ENCODE results near the gene SBK1. TPM values are rescaled to one million over a fixed set of nuclear protein-coding genes. Genes with fewer than 3 reads are reported as not detected.
A peak's percentile ranks its signal among the peaks of the same experiment; 100 is the strongest.

The SBK1 gene
- total and polyA plus RNA-seq, 2 donors, result 2.0 to 5.2 TPM

DNA sequence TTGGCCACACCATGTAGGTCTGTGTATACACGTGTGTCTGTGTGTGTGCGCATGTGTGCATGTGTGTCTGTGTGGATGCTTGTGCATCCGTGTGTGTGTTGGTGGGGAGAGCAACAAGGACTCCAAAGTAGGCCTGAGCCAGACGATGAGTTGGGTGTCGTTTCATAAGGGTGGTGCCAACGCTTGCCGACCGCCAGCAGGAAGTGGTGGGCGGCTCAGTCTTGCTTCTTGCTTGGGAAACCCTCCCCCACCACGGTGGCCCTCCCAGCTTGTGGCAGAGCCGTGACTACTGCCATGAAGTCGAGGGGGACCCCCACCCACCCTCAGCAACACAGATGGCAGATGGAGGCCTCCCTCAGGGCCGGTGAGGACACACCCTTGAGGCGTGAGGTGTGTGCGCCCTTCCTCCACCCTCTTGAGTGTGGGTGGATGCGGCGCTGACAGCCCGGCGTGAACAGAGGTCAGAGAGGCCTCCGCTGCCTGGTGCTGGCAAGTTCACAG is 17.5 kb downstream of the SBK1 start:
- Histone ChIP-seq H3K27ac (ENCODE audit: low read depth in 1 of 2, low read length in 1 of 2) (peak overlapping the region; percentile 88 to 98), H3K27me3 (ENCODE audit: control insufficient read depth in 2 of 2, insufficient read depth in 1 of 2, low read length in 1 of 2) (no peaks in the 10 kb centered on the region), H3K36me3 (ENCODE audit: control insufficient read depth in 2 of 2, insufficient read depth in 2 of 2, low read length in 1 of 2) (peaks cover 0 to 4% of the 10 kb centered on the region in 2 donors), H3K4me1 (ENCODE audit: control insufficient read depth in 2 of 2, insufficient read depth in 2 of 2, low read length in 2 of 2) (peaks cover 30 to 50% of the 10 kb centered on the region in 2 donors), H3K4me3 (ENCODE audit: low read length in 2 of 2) (peak overlapping the region; percentile 3 to 23), H3K9me3 (ENCODE audit: control insufficient read depth in 2 of 2, insufficient read depth in 1 of 2, low read length in 1 of 2) (no peaks in the 10 kb centered on the region)
- peak; percentile 67 to 96 (median 81) for DNase-seq (ENCODE audit: low read depth in 6 of 9, low spot score in 9 of 9)
- WGBS, result 21% methylated on average over 20 of the region's 20 CpGs

DNA sequence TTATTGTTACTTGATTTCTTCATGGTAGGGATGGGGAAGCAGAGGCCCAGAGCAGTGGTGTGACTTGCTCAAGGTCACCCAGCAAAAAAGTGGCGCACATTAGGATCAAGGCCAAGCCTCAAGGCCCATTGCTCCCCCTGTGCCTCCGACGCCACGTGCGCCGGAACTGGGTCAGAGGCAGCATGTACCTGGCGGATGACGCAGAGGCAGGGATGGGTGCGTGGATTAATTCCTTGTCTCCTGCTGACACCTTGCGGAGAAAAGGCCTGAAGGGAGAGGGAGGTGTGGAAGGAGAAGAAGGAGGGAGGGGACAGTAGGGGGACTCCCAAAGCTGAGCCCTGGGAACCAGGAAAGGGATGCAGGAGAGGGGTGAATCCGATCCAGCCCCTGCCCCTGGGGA is 18.5 kb downstream of the SBK1 start:
- no peak for DNase-seq (ENCODE audit: low read depth in 6 of 9, low spot score in 9 of 9)

DNA sequence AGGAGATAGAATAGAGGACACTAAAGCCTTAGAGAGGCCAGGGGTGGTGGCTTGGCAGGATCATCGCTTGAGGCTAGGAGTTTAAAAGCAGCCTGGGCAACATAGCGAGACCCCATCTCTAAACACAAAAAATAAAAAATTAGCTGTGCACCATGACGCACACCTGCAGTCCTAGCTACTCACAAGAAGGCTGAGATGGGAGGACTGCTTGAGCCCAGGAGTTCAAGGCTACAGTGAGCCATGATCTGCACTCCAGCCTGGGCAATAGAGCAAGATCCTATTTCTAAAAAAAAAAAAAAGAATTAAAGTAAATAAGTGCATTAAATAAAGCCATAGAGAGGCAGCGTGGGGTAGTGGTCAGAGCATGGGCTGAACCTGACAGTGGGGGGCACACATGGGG is 19.1 kb downstream of the SBK1 start:
- no peaks in the 10 kb centered on the region for H3K9me3 ChIP-seq (ENCODE audit: control insufficient read depth in 2 of 2, insufficient read depth in 1 of 2, low read length in 1 of 2)
- no peak overlapping the region for H3K4me3 ChIP-seq (ENCODE audit: low read length in 2 of 2)
- peaks cover 30 to 50% of the 10 kb centered on the region in 2 donors for H3K4me1 ChIP-seq (ENCODE audit: control insufficient read depth in 2 of 2, insufficient read depth in 2 of 2, low read length in 2 of 2)
- H3K36me3 ChIP-seq (ENCODE audit: control insufficient read depth in 2 of 2, insufficient read depth in 2 of 2, low read length in 1 of 2), result peaks cover 0 to 6% of the 10 kb centered on the region in 2 donors
- DNase-seq (ENCODE audit: low read depth in 6 of 9, low spot score in 9 of 9), result no peak
- 94% methylated on average over 4 of the region's 4 CpGs for WGBS
- H3K27me3 ChIP-seq (ENCODE audit: control insufficient read depth in 2 of 2, insufficient read depth in 1 of 2, low read length in 1 of 2), result no peaks in the 10 kb centered on the region
- peak overlapping the region; percentile 88 to 98 for H3K27ac ChIP-seq (ENCODE audit: low read depth in 1 of 2, low read length in 1 of 2)

More for the DNA sequence above, 18.5 kb downstream of the SBK1 start:
- Histone ChIP-seq H3K4me1 (ENCODE audit: control insufficient read depth in 2 of 2, insufficient read depth in 2 of 2, low read length in 2 of 2) (peaks cover 30 to 50% of the 10 kb centered on the region in 2 donors), H3K27me3 (ENCODE audit: control insufficient read depth in 2 of 2, insufficient read depth in 1 of 2, low read length in 1 of 2) (no peaks in the 10 kb centered on the region), H3K27ac (ENCODE audit: low read depth in 1 of 2, low read length in 1 of 2) (peak overlapping the region; percentile 88 to 98), H3K36me3 (ENCODE audit: control insufficient read depth in 2 of 2, insufficient read depth in 2 of 2, low read length in 1 of 2) (peaks cover 0 to 4% of the 10 kb centered on the region in 2 donors), H3K4me3 (ENCODE audit: low read length in 2 of 2) (no peak overlapping the region), H3K9me3 (ENCODE audit: control insufficient read depth in 2 of 2, insufficient read depth in 1 of 2, low read length in 1 of 2) (no peaks in the 10 kb centered on the region)
- WGBS, result 97% methylated on average over 11 of the region's 11 CpGs

DNA sequence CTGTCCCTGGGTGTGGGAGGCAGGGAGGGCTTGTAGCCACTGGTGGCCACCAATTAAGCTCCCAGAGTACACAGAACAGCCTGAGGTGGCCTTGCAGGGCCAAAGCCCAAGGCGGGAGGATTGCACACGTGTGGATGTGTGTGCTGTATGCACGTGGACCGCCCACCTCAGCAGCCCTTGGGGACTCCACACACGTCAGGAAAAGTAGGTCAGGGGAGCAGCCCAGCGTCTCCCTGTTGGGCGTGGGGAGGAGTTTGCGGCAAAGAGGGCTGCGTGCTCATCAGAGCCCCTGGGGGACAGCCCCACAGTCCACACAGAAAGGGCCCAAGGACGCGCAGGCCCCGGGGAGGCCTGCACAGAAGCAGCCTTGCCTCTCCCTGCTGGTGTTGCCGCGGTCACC is 19.6 kb downstream of the SBK1 start:
- peak overlapping the region; percentile 54 to 98 for H3K27ac ChIP-seq (ENCODE audit: low read depth in 1 of 2, low read length in 1 of 2)
- WGBS, result 83% methylated on average over 14 of the region's 14 CpGs

DNA sequence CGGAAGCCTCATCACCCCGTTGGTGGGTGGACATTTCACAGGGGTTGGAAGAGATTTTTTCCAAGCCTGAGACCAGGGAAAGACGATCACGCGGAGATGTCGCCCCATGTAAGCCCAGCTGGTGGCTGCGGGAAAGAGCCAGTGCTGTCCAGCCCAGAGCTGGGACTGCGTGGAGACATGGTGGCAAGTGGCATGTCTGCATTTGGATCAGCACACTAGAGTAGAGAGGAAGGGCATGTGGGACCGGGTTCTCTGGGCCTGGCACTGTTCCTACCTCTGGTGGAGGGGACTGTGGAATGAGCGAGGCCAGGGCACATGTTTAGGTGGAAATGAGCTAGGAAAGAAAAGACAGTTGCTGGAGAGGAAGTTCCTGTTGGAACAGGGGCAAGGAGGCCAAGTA is 20.0 kb downstream of the SBK1 start:
- Histone ChIP-seq H3K27ac (ENCODE audit: low read depth in 1 of 2, low read length in 1 of 2) (peak overlapping the region; percentile 54 to 98), H3K27me3 (ENCODE audit: control insufficient read depth in 2 of 2, insufficient read depth in 1 of 2, low read length in 1 of 2) (no peaks in the 10 kb centered on the region), H3K4me1 (ENCODE audit: control insufficient read depth in 2 of 2, insufficient read depth in 2 of 2, low read length in 2 of 2) (peaks cover 34 to 56% of the 10 kb centered on the region in 2 donors), H3K9me3 (ENCODE audit: control insufficient read depth in 2 of 2, insufficient read depth in 1 of 2, low read length in 1 of 2) (no peaks in the 10 kb centered on the region), H3K36me3 (ENCODE audit: control insufficient read depth in 2 of 2, insufficient read depth in 2 of 2, low read length in 1 of 2) (peaks cover 3 to 6% of the 10 kb centered on the region in 2 donors), H3K4me3 (ENCODE audit: low read length in 2 of 2) (no peak overlapping the region)
- DNase-seq (ENCODE audit: low read depth in 6 of 9, low spot score in 9 of 9), result no peak
- WGBS, result 95% methylated on average over 10 of the region's 10 CpGs

More for the DNA sequence above, 19.6 kb downstream of the SBK1 start:
- no peaks in the 10 kb centered on the region for H3K9me3 ChIP-seq (ENCODE audit: control insufficient read depth in 2 of 2, insufficient read depth in 1 of 2, low read length in 1 of 2)
- peaks cover 32 to 52% of the 10 kb centered on the region in 2 donors for H3K4me1 ChIP-seq (ENCODE audit: control insufficient read depth in 2 of 2, insufficient read depth in 2 of 2, low read length in 2 of 2)
- no peak for DNase-seq (ENCODE audit: low read depth in 6 of 9, low spot score in 9 of 9)
- no peaks in the 10 kb centered on the region for H3K27me3 ChIP-seq (ENCODE audit: control insufficient read depth in 2 of 2, insufficient read depth in 1 of 2, low read length in 1 of 2)
- H3K36me3 ChIP-seq (ENCODE audit: control insufficient read depth in 2 of 2, insufficient read depth in 2 of 2, low read length in 1 of 2), result peaks cover 0 to 6% of the 10 kb centered on the region in 2 donors
- no peak overlapping the region for H3K4me3 ChIP-seq (ENCODE audit: low read length in 2 of 2)

DNA sequence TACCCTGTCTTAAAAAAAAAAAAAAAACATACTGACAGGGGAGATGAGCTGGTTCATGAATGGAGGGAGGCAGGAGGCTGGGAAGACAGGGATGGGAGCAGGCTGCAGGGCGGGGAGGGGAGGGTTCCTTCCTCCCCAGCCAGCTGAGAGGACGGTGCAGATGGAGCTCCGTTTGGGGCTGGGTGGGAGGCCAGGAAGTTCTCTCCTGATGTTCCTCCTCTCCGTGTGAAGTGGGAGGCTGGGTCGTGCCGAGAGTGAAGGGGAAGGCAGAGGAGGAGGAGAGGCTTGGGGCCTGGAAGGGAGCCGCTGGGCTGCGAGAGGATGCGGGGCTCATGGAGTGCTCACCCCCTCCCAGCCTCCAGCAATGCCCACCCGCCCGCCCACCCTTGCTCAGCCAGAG is 21.3 kb downstream of the SBK1 start:
- DNase-seq (ENCODE audit: low read depth in 6 of 9, low spot score in 9 of 9), result no peak
- Histone ChIP-seq H3K27ac (ENCODE audit: low read depth in 1 of 2, low read length in 1 of 2) (no peak overlapping the region), H3K36me3 (ENCODE audit: control insufficient read depth in 2 of 2, insufficient read depth in 2 of 2, low read length in 1 of 2) (peaks cover 3 to 18% of the 10 kb centered on the region in 2 donors), H3K4me3 (ENCODE audit: low read length in 2 of 2) (no peak overlapping the region), H3K4me1 (ENCODE audit: control insufficient read depth in 2 of 2, insufficient read depth in 2 of 2, low read length in 2 of 2) (peaks cover 32 to 50% of the 10 kb centered on the region in 2 donors), H3K9me3 (ENCODE audit: control insufficient read depth in 2 of 2, insufficient read depth in 1 of 2, low read length in 1 of 2) (no peaks in the 10 kb centered on the region), H3K27me3 (ENCODE audit: control insufficient read depth in 2 of 2, insufficient read depth in 1 of 2, low read length in 1 of 2) (no peaks in the 10 kb centered on the region)
- 85% methylated on average over 11 of the region's 11 CpGs for WGBS

DNA sequence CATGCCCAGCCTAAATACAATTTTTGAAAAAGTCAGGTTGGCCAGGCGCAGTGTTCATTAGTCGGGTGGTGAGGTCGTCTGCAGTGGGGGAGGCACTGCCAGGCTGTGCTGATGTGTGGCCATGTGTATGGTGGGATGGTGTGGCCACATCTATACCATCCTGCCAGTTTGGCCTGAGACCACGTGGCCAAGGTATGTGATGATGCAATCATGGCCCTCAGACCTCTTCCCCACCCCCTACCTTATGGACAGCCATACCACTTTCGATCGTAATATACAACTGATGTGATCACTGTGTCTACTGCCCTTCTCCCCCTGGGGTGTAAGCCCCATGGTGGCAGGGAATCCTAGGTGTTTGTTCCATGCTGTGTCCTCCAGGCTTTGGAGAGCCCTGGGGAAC is 23.7 kb downstream of the SBK1 start:
- Histone ChIP-seq H3K4me1 (ENCODE audit: control insufficient read depth in 2 of 2, insufficient read depth in 2 of 2, low read length in 2 of 2) (peaks cover 20 to 25% of the 10 kb centered on the region in 2 donors), H3K9me3 (ENCODE audit: control insufficient read depth in 2 of 2, insufficient read depth in 1 of 2, low read length in 1 of 2) (no peaks in the 10 kb centered on the region), H3K27me3 (ENCODE audit: control insufficient read depth in 2 of 2, insufficient read depth in 1 of 2, low read length in 1 of 2) (no peaks in the 10 kb centered on the region), H3K4me3 (ENCODE audit: low read length in 2 of 2) (no peak overlapping the region), H3K36me3 (ENCODE audit: control insufficient read depth in 2 of 2, insufficient read depth in 2 of 2, low read length in 1 of 2) (peaks cover 11 to 40% of the 10 kb centered on the region in 2 donors), H3K27ac (ENCODE audit: low read depth in 1 of 2, low read length in 1 of 2) (no peak overlapping the region)
- WGBS, result 95% methylated on average over 6 of the region's 6 CpGs
- DNase-seq (ENCODE audit: low read depth in 6 of 9, low spot score in 9 of 9), result no peak

DNA sequence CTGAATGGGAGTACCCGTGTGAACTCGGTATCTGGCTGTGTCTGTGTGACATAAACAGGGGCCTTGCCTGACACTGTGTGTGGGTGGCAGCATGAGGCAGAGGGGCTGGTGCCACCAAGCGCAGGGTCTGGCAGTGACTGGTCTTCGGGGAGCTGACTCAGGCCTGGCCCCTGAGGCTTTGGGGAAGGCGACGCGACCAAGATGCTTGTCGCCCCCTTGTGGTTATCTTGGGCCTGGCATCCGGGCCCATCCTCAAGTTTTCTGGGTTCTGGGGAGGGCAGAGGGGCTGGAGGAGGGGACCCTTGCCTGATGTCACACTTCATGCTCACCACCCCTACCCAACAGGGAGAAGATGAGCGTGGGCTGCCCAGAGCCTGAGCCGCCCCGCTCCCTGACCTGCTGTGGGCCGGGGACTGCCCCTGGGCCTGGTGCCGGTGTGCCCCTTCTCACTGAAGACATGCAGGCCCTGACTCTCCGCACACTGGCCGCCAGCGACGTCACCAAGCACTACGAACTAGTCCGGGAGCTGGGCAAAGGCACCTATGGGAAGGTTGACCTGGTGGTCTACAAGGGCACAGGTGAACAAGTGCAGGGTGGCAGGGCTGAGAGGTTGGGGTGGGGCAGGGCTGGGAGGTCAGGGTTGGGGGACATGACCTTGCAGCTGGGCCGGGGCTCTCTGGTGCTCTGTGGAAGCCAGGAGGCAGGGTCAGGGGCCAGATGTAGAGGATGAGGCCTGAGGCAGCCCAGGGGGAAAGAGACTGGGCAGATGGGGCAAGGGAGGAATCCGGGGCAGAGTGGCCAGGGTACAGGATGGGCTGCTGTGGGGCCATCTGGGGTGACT is 24.9 kb downstream of the SBK1 start:
- H3K27me3 ChIP-seq (ENCODE audit: control insufficient read depth in 2 of 2, insufficient read depth in 1 of 2, low read length in 1 of 2), result no peaks in the 10 kb centered on the region
- peaks cover 8 to 13% of the 10 kb centered on the region in 2 donors for H3K4me1 ChIP-seq (ENCODE audit: control insufficient read depth in 2 of 2, insufficient read depth in 2 of 2, low read length in 2 of 2)
- no peak overlapping the region for H3K4me3 ChIP-seq (ENCODE audit: low read length in 2 of 2)
- peaks cover 13 to 40% of the 10 kb centered on the region in 2 donors for H3K36me3 ChIP-seq (ENCODE audit: control insufficient read depth in 2 of 2, insufficient read depth in 2 of 2, low read length in 1 of 2)
- no peaks in the 10 kb centered on the region for H3K9me3 ChIP-seq (ENCODE audit: control insufficient read depth in 2 of 2, insufficient read depth in 1 of 2, low read length in 1 of 2)
- DNase-seq (ENCODE audit: low read depth in 6 of 9, low spot score in 9 of 9), result peak in 4 of 9 donors; percentile 65 to 77 (median 74)
- WGBS, result 66% methylated on average over 22 of the region's 22 CpGs
- no peak overlapping the region for H3K27ac ChIP-seq (ENCODE audit: low read depth in 1 of 2, low read length in 1 of 2)

DNA sequence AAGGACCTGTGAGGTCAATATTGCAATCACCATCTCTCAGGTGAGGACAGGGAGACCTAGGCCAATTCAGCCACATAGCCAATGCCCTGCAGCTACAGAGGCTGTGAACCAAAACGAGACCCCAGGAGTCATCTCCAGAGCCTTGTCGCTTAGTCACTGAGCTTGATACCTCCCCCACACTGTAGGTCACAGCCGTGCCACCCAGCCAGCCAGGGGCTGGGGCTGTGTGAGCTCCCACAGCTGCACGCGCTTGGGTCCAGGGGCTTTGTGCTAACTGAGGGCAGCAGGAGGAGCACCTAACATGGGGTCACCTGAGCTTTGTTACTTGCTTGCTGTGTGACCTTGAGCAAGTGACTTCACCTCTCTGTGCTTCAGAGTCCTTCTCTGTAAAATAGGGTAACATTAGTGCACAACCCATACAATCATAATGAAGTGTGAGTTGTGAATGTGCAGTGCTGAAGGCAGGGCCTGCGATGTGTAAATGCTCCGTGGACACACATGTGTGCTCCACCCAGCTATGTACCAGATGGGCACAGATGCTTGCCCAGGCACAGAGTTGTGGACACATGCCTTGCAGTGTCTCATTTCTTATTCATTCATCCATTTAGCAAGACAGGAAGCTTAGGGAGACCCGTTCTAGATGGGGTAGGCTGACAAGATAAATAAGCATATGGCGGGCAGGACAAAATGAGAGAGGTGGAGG is 25.9 kb downstream of the SBK1 start:
- Histone ChIP-seq H3K27ac (ENCODE audit: low read depth in 1 of 2, low read length in 1 of 2) (no peak overlapping the region), H3K36me3 (ENCODE audit: control insufficient read depth in 2 of 2, insufficient read depth in 2 of 2, low read length in 1 of 2) (peaks cover 13 to 40% of the 10 kb centered on the region in 2 donors), H3K4me1 (ENCODE audit: control insufficient read depth in 2 of 2, insufficient read depth in 2 of 2, low read length in 2 of 2) (peaks cover 4 to 6% of the 10 kb centered on the region in 2 donors), H3K9me3 (ENCODE audit: control insufficient read depth in 2 of 2, insufficient read depth in 1 of 2, low read length in 1 of 2) (no peaks in the 10 kb centered on the region), H3K4me3 (ENCODE audit: low read length in 2 of 2) (no peak overlapping the region), H3K27me3 (ENCODE audit: control insufficient read depth in 2 of 2, insufficient read depth in 1 of 2, low read length in 1 of 2) (no peaks in the 10 kb centered on the region)
- 94% methylated on average over 9 of the region's 9 CpGs for WGBS
- no peak for DNase-seq (ENCODE audit: low read depth in 6 of 9, low spot score in 9 of 9)
